Fibroblast of villous mesenchyme (primary cell): ENCODE measurements around the gene SYNGR2. TPM values are rescaled to one million over a fixed set of nuclear protein-coding genes. Genes with fewer than 3 reads are reported as not detected.

ENCODE experiments used
- DNase-seq: peaks from one replicate; pipeline ENCODE4 v3.0.0-alpha.2; 2010; ENCODE audit warnings: low read depth
- H3K4me3 ChIP-seq: 2 replicates; pipeline ENCODE4 v1.5.1; 2011; ENCODE audit warnings: low read depth, mild to moderate bottlenecking, low read length
- total RNA-seq: library from RNA; depleted of rRNA; stranded (reverse); fragments of >200 nt; gene quantifications from 2 replicates; pipeline ENCODE4 v1.2.3, GENCODE V29; 2012
- TF ChIP-seq, protein P1 (sequence below): IDR thresholded peaks from 2 replicates; pipeline ENCODE4 v1.5.1; 2012; ENCODE audit warnings: low read depth, mild to moderate bottlenecking, low read length; ENCODE audit not compliant: insufficient read depth

SYNGR2 gene
- total RNA-seq, 1 donor = 16.0 TPM

DNA sequence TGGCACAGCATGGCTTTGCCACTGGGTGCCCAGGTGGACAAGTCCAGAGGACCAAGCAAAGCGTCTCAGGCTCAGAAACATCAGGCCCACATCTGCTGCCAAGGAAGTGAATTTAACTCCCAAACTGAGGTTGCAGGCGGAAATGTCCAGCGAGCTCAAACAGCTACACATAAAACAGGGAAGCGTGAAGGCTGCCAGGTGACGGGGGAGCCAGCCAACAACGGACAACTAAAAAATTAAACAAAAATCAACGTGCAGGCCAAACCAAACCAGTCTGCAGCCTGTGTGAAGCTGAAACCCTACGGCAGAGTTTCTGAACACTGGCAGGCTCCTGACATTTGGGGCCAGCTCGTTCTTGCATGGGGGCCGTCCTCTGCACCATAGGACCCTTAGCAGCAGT, 16.0 kb downstream of the SYNGR2 start:
- H3K4me3 ChIP-seq = no peak overlapping the region
- DNase-seq = no peak
- TF ChIP-seq, protein P1, sequence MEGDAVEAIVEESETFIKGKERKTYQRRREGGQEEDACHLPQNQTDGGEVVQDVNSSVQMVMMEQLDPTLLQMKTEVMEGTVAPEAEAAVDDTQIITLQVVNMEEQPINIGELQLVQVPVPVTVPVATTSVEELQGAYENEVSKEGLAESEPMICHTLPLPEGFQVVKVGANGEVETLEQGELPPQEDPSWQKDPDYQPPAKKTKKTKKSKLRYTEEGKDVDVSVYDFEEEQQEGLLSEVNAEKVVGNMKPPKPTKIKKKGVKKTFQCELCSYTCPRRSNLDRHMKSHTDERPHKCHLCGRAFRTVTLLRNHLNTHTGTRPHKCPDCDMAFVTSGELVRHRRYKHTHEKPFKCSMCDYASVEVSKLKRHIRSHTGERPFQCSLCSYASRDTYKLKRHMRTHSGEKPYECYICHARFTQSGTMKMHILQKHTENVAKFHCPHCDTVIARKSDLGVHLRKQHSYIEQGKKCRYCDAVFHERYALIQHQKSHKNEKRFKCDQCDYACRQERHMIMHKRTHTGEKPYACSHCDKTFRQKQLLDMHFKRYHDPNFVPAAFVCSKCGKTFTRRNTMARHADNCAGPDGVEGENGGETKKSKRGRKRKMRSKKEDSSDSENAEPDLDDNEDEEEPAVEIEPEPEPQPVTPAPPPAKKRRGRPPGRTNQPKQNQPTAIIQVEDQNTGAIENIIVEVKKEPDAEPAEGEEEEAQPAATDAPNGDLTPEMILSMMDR = no peak

DNA sequence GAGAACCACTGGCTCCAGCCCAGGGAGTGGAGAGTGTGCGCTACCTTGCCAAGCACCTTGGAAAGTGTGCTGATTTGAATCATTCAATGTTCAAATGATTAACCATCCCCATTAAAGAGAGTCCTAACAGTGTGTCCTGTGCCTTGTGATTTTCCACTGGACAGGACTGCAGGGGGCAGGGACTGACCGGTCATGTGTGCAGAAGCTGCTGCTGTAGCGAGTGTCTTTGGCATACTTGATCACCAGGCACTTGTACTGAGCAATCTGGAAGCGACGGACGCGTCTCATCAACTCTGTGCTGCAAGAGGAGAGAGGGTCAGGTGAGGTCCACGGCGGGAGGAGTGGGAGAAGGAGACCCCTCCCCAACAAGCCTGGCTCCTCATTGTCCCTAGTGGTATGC, 16.5 kb downstream of the SYNGR2 start:
- no peak overlapping the region for H3K4me3 ChIP-seq
- DNase-seq = no peak
- TF ChIP-seq, protein P1 = no peak

DNA sequence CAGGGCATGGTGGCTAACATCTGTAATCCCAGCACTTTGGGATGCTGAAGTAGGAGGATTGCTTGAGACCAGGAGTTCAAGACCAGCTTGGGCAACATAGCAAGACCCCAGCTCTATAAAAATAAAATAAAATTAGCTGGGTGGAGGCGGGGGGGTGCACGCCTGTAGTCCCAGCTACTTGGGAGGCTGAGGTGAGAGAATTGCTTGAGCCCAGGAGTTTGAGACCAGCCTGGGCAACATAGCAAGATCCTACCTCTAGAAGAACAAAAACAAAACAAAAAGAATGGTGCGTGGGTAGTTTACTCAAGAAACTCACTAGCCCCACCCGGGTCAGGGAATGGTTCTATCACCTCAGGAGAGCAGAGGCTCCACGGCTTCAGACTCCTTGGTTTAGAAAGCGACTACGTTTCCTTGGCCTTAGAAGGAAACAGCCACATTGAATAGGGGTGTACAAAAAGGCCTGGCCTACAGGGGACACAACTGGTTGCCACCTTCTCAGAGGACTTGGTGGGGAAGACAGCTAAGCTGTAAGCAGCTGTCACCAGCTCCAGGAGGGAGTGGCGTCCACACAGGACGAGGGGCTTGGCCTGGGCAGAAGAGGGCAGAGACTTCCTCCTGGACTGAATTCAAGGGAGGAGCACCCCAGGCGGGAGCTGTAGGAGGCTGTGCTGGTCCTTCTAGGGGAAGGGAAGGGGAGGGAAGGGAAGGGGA, 17.8 kb downstream of the SYNGR2 start:
- TF ChIP-seq, protein P1 = no peak
- peak overlapping the region; percentile 77 for H3K4me3 ChIP-seq
- no peak for DNase-seq

DNA sequence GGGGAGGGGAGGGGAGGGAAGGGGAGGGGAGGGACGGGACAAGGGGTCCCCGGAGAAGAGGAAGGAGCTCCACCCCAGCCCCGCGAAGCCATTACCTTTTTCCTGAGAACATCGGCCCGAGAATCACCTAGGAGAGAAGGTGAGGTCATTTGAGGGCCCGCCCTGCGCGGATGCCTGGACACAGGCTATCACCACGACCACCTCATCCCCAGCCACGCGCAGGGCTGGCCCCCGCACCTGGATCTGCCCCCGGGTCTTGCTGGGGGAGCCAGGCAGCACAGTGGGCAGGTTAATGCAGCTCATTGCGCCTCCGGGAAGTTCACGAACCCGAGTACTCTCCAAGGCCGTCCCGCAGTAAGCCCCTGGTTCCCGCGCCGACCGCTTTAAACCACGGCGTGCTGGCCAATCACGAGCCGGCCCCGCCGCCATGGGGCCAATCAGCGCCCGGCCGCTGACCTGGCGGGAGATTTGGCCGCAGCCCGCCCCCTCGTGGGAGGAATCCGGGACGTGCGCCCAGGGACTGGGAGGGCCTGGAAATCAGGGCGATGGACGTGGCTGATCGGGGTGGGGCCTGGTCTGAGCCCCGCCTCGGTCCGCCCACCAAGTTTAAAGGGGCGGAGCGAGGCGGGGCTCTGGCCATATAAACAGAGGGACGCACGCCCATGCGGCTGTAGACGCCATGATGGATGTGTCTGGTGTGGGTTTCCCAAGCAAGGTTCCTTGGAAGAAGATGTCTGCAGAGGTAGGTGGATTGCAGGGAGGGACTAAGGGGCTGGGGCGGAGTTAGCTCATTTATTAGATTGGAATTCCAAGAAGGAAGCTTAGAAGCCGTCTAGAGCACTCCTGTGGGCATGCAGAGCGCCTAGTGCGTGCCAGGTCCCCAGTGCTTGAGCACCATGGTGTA, 18.6 kb downstream of the SYNGR2 start, which contains the start of the genes AFMID and TK1:
Gene AFMID (plus strand): TSS at position 671 of the 904 bp plus-strand sequence. CDS start 9 bp downstream, at position 680.
Gene TK1 (minus strand): TSS at position 361 of the 904 bp plus-strand sequence. CDS start 58 bp downstream, at position 303.
- DNase-seq = peak; percentile 98
- TF ChIP-seq, protein P1 = peak; percentile 79

DNA sequence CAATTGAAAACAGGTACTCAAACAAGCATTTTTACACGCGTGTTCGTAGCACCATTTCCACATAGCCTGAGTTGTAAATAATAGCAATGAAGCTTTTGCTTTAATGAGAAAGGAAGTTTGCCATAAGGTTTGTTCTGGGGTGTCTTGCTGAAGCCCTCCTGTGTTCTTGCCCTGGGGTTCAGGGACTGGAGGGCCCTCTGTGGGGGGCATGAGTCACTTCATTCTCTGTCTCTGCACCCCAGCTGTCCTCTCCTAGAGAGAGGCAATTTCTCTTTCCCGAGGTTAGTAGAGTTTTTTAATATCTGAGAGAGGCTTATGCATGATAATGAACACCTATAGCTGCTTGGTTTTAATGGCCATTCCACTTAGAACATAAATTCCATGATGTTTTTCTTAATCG, 28.3 kb downstream of the SYNGR2 start:
- DNase-seq = no peak
- TF ChIP-seq, protein P1 = no peak
- H3K4me3 ChIP-seq = no peak overlapping the region

More for the DNA sequence above, 18.6 kb downstream of the SYNGR2 start, which contains the start of the genes AFMID and TK1:
- H3K4me3 ChIP-seq = peak within 1 kb of the TSS; percentile 77

DNA sequence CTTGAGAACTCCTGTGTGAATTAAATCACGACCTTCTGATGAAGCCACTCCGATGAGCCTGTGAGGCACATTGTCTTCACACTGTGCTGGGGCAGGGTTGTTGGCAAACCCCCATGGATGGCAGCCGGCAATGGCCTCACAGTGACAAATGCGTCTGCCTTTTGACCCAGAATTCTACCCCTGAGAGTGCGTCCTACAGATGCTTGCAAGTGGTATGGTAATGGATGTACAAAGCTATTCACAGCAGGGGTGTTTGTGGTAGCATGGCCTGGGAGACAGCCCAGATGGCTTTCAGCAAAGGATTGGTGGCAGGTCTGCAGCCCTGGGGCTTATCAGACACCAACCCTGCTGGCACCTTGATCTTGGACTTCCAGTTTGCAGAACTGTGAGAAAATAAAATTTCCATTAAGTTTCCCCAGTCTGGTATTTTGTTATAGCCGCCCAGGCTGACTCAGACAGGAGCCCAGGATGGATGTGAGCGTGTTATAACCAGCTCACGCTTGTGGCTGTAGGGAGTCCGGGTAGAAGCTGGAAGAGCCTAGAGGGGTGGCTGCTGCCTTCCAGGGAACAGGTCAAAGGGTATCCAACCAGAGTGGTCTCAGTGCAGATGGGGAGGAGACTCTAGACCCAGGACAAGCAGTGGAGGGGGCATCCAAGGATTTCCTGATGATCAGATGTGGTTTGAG, 28.9 kb downstream of the SYNGR2 start:
- no peak overlapping the region for H3K4me3 ChIP-seq
- TF ChIP-seq, protein P1 = no peak
- no peak for DNase-seq
